Stimulated activated CD4-positive, alpha-beta T cell treated with anti-CD3 and anti-CD28 coated beads, Interleukin-12 subunit alpha, Interleukin-12 subunit beta, amount 100 ng/mL, for 48 hours (primary cell): ENCODE data around the gene SNRNP40.

Source experiments
- DNase-seq, 3 donors: peaks; one replicate each; pipeline ENCODE4 v3.0.0-alpha.2; 2020; ENCODE audit warnings: low read depth in 2 of 3, low spot score in 1 of 3

Gene SNRNP40

DNA sequence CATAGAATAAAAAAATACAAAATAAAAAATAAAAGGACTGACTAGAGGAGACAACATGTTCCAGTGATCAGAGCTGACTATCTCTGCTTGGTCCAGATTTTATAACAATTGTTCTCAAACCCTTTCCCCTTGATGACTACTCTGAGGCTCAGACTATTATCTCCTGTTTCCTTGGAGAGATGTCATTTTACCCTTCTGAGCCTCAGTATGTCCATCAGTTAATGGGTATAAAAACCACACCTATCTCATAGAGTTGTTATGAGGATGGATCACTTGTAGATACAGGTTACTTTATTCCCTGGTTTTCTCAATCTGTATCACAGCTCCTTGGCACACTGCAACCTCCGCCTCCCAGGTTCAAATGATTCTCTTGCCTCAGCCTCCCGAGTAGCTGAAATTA is 63.9 kb downstream of the SNRNP40 start:
- DNase-seq = no peak

DNA sequence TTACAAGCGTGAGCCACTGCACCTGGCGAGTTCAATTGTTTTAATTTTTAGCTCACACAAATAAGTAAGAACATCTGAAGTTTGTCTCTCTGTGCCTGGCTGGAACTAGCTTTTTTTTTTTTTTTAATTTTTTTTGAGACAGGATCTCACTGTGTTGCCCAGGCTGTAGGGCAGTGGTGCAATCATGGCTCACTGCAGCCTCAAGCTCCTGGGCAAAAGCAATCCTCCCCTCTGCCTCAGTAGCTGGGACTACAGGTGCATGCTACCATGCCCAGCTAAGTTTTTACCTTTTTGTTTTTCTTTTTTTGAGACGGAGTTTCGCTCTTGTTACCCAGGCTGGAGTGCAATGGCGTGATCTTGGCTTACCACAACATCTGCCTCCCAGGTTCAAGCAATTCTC is 64.8 kb downstream of the SNRNP40 start:
- no peak for DNase-seq

DNA sequence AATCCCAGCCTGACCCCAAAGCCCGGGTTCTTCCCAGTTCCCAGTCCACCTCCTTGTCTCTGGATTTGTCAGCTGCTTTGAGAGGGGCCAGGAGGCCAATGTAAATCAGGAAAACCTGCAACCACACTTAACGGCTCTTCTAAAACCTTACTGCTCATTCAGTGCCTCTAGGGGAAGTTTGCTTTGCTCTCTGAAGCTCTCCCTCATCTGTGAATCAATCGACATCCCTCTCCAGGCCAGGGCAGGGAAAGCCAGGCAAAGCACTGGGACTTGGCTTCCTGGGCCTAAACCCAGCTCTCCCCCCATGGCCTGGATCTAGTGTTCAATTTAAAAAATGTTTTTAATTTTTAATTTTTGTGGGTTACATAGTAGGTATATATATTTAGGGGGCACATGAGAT is 66.2 kb downstream of the SNRNP40 start:
- no peak for DNase-seq

GRCh38 chr1:31228986-31229385 is 67.6 kb downstream of the SNRNP40 start:
- no peak for DNase-seq

DNA sequence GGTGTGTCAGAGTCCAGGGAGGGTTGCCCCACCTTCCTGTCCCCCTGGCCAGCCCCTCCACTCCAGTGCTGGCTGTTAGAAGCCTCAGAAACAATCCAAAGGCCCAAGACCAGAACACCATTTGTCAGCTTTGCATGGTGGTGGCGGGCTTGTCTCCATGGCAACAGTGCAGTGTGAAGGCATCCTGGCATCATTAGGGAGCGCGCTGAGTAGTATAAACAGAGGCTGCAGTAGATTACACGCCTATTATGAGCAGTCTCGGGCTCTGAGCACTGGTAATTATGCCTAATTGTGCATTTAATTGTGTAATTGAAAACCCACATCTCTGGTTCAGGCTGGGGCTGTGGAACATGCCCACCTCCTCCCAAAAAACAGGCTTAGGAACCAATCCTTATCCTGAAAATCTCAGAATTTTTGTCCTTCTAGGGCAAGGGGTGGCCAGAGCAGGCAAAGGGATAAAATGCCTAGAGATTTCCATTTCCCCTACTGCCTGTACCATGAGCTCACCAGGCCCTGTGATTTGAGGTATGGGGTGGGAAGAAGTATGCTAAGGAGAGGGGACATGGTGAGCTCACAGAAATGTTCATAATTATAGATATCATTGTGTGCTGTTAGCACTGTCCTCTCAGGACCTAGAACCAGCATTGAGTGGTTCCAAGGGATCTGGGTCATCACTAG is 68.6 kb downstream of the SNRNP40 start:
- no peak for DNase-seq

DNA sequence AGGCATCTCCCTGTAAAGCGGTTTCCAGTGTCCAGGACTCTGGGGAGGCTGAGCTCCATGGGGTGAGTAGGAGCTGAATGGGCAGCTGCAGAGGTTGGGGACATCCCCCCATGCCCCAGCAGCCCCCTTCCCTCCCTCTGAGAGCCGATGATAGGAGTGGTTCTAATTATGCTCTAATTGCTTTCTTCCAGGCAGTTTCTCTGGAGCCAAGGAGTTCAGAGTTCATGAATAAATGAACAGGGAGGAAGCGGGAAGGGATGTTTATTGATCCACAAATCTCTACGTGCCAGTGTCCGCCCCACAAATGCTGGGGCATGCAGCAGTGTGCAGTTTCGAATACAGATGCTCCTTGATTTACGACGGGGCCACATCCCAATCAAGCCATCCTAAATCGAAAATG is 72.5 kb downstream of the SNRNP40 start:
- DNase-seq = no peak

GRCh38 chr1:31222176-31222575 is 74.4 kb downstream of the SNRNP40 start:
- DNase-seq = no peak

- DNase-seq = no peak
Measured at GRCh38 chr1:31221072-31221471, 75.5 kb downstream of the SNRNP40 start.

- no peak for DNase-seq
Measured at GRCh38 chr1:31219489-31219888, 77.1 kb downstream of the SNRNP40 start.

DNA sequence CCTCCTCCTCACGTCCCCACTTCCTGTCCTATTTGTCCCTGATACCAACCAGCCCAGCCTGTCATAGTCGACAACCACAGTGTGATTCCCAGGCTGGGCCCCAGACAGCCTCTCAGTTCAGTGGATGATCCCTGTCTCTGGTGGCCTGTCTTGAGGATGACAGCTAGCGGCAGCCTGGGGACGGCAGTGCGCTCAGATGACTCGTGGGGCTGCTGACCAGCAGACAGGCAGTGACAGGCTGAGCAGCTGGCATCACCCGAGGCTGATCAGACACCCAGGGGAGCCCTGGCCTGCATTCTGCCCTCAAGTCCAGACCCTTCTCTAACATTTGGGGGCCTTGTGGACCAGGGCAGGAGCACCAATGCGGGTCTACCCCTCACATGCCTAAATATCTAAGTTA is 77.9 kb downstream of the SNRNP40 start:
- DNase-seq = no peak

- no peak for DNase-seq
Measured at GRCh38 chr1:31216016-31216415, 80.6 kb downstream of the SNRNP40 start.

GRCh38 chr1:31215065-31215570 is 81.5 kb downstream of the SNRNP40 start:
- no peak for DNase-seq

DNA sequence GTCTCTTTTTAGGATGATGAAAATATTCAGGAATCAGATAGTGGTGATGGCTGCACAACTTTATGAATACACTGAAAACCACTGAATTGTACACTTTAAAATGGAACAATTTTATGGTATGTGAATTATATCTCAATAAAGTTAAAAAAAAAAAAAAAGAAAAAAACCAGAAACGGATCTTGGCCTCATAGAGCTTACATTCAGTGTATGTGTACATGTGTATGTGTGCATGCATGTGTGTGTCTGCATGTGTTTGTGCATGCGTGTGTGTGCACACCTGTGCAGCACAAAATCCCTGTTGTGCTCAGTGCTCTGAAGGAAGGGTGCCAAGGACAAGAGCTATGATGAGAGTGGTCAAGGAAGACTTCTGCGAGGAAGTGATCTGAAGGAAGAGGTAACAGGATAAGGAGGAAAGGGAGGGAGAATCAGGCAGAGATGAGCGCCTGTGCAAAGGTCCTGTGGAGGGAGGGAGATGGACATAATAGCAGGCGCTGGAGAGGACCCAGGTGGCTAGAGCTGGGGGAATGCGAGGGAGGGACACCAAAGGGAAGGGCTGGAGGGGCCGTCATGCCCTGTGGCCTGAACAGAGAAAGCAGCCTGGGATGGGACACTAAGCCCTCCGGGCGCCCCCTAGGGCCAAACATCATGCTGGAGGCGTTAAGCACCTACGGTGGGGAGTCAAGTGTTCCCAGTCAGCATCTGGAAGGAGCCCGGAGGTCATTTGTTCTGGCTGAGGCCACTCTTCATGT is 82.1 kb downstream of the SNRNP40 start:
- no peak for DNase-seq
